GM12878 (cell line): ENCODE data around the gene CACNA1S. TPM values are rescaled to one million over a fixed set of nuclear protein-coding genes. Genes with fewer than 3 reads are reported as not detected.
A peak's percentile ranks its signal among the peaks of the same experiment; 100 is the strongest.

Experiments used
- ATAC-seq: fragments of 200-7000 bp; cut with Tn5 transposase; 3 replicates; pipeline ENCODE4 v1.9.1; 2020; ENCODE audit warnings: mild to moderate bottlenecking, moderate library complexity
- BruUV-seq: library from RNA; stranded (reverse); fragments of 400-500 nt; replicated peaks from 2 replicates; lab custom pipeline; 2021; lab: Mats Ljungman, UMichigan
- CTCF ChIA-PET: fragments of 300-600 bp; sonication (Branson Sonifier 250); formaldehyde crosslinking; extraction: SDS; loops from one replicate; lab custom pipeline; 2021; ENCODE audit warnings: inconsistent platforms; lab: Yijun Ruan, JAX
- POLR2A ChIA-PET: fragments of 350-600 bp; formaldehyde crosslinking; extraction: SDS; loops from one replicate; lab custom pipeline; 2021; ENCODE audit warnings: inconsistent platforms; lab: Charles Lee
- RAD21 ChIA-PET: fragments of 300-600 bp; sonication (Branson Sonifier 250); formaldehyde crosslinking; loops from one replicate; lab custom pipeline; 2023; ENCODE audit warnings: antibody characterized with exemption; ENCODE audit not compliant: unreplicated experiment; lab: Charles Lee
- SMC1A ChIA-PET: fragments of 300-600 bp; sonication (Branson Sonifier 250); formaldehyde crosslinking; loops from one replicate; lab custom pipeline; 2023; ENCODE audit not compliant: unreplicated experiment, uncharacterized antibody; lab: Charles Lee
- DNase-seq: peaks from one replicate; pipeline ENCODE4 v3.0.0-alpha.2; 2011; ENCODE audit warnings: low read depth, low spot score
- FAIRE-seq: peaks from 3 replicates; lab custom pipeline; 2011; peaks lifted over from hg19 to GRCh38; lab: Jason Lieb, UNC
- H2AFZ ChIP-seq: 2 replicates; pipeline ENCODE4 v1.6.0; 2011; ENCODE audit warnings: low read depth, low read length, control low read depth; ENCODE audit not compliant: control insufficient read depth
- H3K27ac ChIP-seq: 2 replicates; pipeline ENCODE4 v1.5.1; 2011; ENCODE audit warnings: control low read depth; ENCODE audit not compliant: control insufficient read depth, insufficient read depth
- H3K27me3 ChIP-seq, 2 experiments: replicated peaks in 1 of 2; 2 replicates each; pipeline versions ENCODE4 v1.6.0 to v1.6.1; 2011; ENCODE audit warnings: low read length in 1 of 2; ENCODE audit not compliant: control insufficient read depth in 2 of 2, insufficient read depth in 2 of 2
- H3K36me3 ChIP-seq, 2 experiments: 2 replicates each; pipeline ENCODE4 v1.5.1; 2011; ENCODE audit warnings: low read length in 1 of 2; ENCODE audit not compliant: control insufficient read depth in 2 of 2, insufficient read depth in 2 of 2
- H3K4me1 ChIP-seq: 2 replicates; pipeline ENCODE4 v1.6.1; 2011; ENCODE audit warnings: mild to moderate bottlenecking, low read length, moderate library complexity, mixed read lengths; ENCODE audit not compliant: control insufficient read depth, insufficient read depth
- H3K4me2 ChIP-seq: 2 replicates; pipeline ENCODE4 v1.6.0; 2011; ENCODE audit warnings: control low read depth; ENCODE audit not compliant: control insufficient read depth, insufficient read depth
- H3K4me3 ChIP-seq: fragments of 200-600 bp; sonication (generic); 2 replicates; pipeline ENCODE4 v1.5.1; 2016
- H3K79me2 ChIP-seq: 2 replicates; pipeline ENCODE4 v1.6.0; 2011; ENCODE audit warnings: low read length; ENCODE audit not compliant: control insufficient read depth, insufficient read depth
- H3K9ac ChIP-seq: 2 replicates; pipeline ENCODE4 v1.8.0; 2011; ENCODE audit warnings: low read length, control low read depth, mixed read lengths; ENCODE audit not compliant: control insufficient read depth, insufficient read depth
- H3K9me3 ChIP-seq: replicated peaks from 3 replicates; pipeline ENCODE4 v1.5.1; 2011; ENCODE audit warnings: mild to moderate bottlenecking, low read length; ENCODE audit not compliant: control insufficient read depth, insufficient read depth
- H4K20me1 ChIP-seq: 2 replicates; pipeline ENCODE4 v1.6.0; 2011; ENCODE audit not compliant: control insufficient read depth, insufficient read depth
- CEBPB ChIP-seq, 2 experiments: fragments of 150-350 bp in 1 of 2; IDR thresholded peaks; 2 replicates each; pipeline ENCODE4 v1.6.1; 2012 to 2014; ENCODE audit warnings: low read depth in 2 of 2, low read length in 2 of 2, borderline replicate concordance in 1 of 2, inconsistent platforms in 1 of 2
- CHD4 ChIP-seq: fragments of 200-600 bp; sonication (generic); IDR thresholded peaks from 2 replicates; pipeline ENCODE4 v1.6.1; 2016; ENCODE audit warnings: mild to moderate bottlenecking
- E2F4 ChIP-seq: IDR thresholded peaks from 2 replicates; pipeline ENCODE4 v1.6.1; 2012; ENCODE audit warnings: low read depth, low read length, improper control_type of control experiment
- EP300 ChIP-seq, 2 experiments: fragments of 150-350 bp in 1 of 2; IDR thresholded peaks; 2 replicates each; pipeline ENCODE4 v1.6.1; 2011 to 2012; ENCODE audit warnings: low read depth in 2 of 2, low read length in 2 of 2, borderline replicate concordance in 1 of 2, improper control_type of control experiment in 1 of 2, inconsistent platforms in 1 of 2; ENCODE audit not compliant: control insufficient read depth in 1 of 2
- FOS ChIP-seq: IDR thresholded peaks from 3 replicates; pipeline ENCODE4 v1.6.1; 2011; ENCODE audit warnings: borderline replicate concordance; ENCODE audit not compliant: insufficient read length; ENCODE audit errors: extremely low read depth
- LARP7 ChIP-seq: fragments of 450-650 bp; IDR thresholded peaks from 2 replicates; pipeline ENCODE4 v1.6.1; 2017; ENCODE audit warnings: mild to moderate bottlenecking
- MEF2B ChIP-seq: fragments of 450-650 bp; IDR thresholded peaks from 2 replicates; pipeline ENCODE4 v1.6.1; 2018; ENCODE audit warnings: mild to moderate bottlenecking, moderate library complexity; ENCODE audit not compliant: partially characterized antibody, poor library complexity, severe bottlenecking
- NRF1 ChIP-seq: conservative IDR thresholded peaks from 2 replicates; pipeline ENCODE4 v1.6.1; 2011; ENCODE audit warnings: mild to moderate bottlenecking, low read depth, low read length, improper control_type of control experiment
- SIX5 ChIP-seq: IDR thresholded peaks from 2 replicates; pipeline ENCODE4 v1.6.1; 2011; ENCODE audit warnings: mild to moderate bottlenecking, low read depth, low read length, moderate library complexity; ENCODE audit not compliant: severe bottlenecking
- SMARCA5 ChIP-seq: fragments of 450-650 bp; IDR thresholded peaks from 2 replicates; pipeline ENCODE4 v1.6.1; 2017; ENCODE audit warnings: mild to moderate bottlenecking
- SREBF2 ChIP-seq: IDR thresholded peaks from 2 replicates; pipeline ENCODE4 v1.6.1; 2012; ENCODE audit warnings: mild to moderate bottlenecking, low read length
- ZBED1 ChIP-seq: IDR thresholded peaks from 2 replicates; pipeline ENCODE4 v1.6.1; 2016; ENCODE audit warnings: borderline replicate concordance
- ZNF207 ChIP-seq: fragments of 450-650 bp; IDR thresholded peaks from 2 replicates; pipeline ENCODE4 v1.6.1; 2014; ENCODE audit warnings: antibody characterized with exemption, mild to moderate bottlenecking, borderline replicate concordance
- ZNF384 ChIP-seq: IDR thresholded peaks from 2 replicates; pipeline ENCODE4 v1.6.1; 2012; ENCODE audit warnings: low read depth, mild to moderate bottlenecking, low read length, improper control_type of control experiment, borderline replicate concordance
- ZNF687 ChIP-seq: fragments of 450-650 bp; IDR thresholded peaks from 2 replicates; pipeline ENCODE4 v1.6.1; 2017; ENCODE audit warnings: mild to moderate bottlenecking, moderate library complexity
- WGBS: methylation state at CpG from one replicate; pipeline ENCODE4 v1.1.6; 2016; ENCODE audit warnings: low lambda C conversion rate; ENCODE audit not compliant: insufficient replicate concordance, insufficient coverage; ENCODE audit errors: missing lambda C conversion rate; 5-methylcytosine and 5-hydroxymethylcytosine counted together
- in situ Hi-C: fragments of 300-500 bp; cut with MboI; formaldehyde crosslinking; loops from 9 replicates; pipeline ENCODE4 v1.14.3; 2018; ENCODE audit warnings: mixed read lengths
- intact Hi-C: fragments of 100-400 bp; cut with micrococcal nuclease; formaldehyde crosslinking; loops from one replicate; pipeline ENCODE4 v1.14.2; 2022; ENCODE audit not compliant: unreplicated experiment
- polyA plus RNA-seq, 11 experiments: library from polyadenylated mRNA; depleted of rRNA in 4 of 11; unstranded in 6 of 11; stranded (reverse) in 5 of 11; fragments of >200 nt; fragmentation: Nextera tagmentation in 4 of 11; fragmentation: Illumina TruSeq in 1 of 11; extraction: Ambion mirVana in 4 of 11; extraction: Trizol in 1 of 11; gene quantifications; 1 replicate in 1 of 11; 2 replicates in 10 of 11; pipeline versions ENCODE4 v1.2.1 to v1.2.3, GENCODE V29; 2011 to 2016; ENCODE audit warnings: inconsistent platforms in 2 of 11, missing spikeins in 2 of 11, low read depth in 1 of 11
- total RNA-seq, 4 experiments: library from RNA; depleted of rRNA in 3 of 4; stranded (reverse); fragments of >200 nt in 3 of 4; fragmentation: Illumina TruSeq in 1 of 4; extraction: Trizol in 1 of 4; gene quantifications; 2 replicates each; pipeline versions ENCODE4 v1.2.1 to v1.2.3, GENCODE V29; 2013 to 2021

The CACNA1S gene
- total and polyA plus RNA-seq, 10 of the 15 experiments (the other 5 are each of a cell fraction or from before 2014, with no cell fraction given), result under 0.01 to 0.04 (median 0.02) TPM; not detected in 6

- TF ChIP-seq ZNF687 (0 out of 2 replicates have a peak, but pooled peaks have one; percentile 32), NRF1 (no peak), SMARCA5 (0 out of 2 replicates have a peak, but pooled peaks have one; percentile 68), MEF2B (peak; percentile 91)
Observed at GRCh38 chr1:201016943-201017827, 95.0 kb downstream of the CACNA1S start (continued).

DNA sequence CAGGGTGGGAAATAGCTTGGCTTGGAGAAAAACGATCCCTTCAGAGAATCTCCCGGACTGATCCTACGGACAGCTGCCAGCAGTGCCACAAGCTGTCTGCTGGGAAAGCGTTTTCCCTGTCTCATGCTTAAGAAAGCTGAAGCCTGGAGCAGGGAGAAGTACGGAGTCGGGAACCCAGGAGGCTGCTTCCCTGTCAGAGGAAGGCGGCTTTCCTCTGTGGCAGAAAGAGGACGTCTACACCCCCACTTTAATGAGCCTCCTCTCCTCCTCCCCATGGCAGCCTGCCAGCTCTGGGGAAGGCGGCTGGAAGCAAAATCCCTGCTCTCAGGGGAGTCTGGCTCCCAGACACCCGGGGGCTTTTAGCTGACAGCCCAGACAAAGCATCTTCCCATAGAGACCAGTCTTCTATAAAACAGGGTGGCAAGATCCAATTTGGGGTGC, 96.0 kb downstream of the CACNA1S start:
- POLR2A ChIA-PET, result interaction anchor here (0.6 to 4.1 kb wide), 4 partner anchors 10 to 135 kb away, joined by 4 to 26 read pairs (median 5); no protein-coding TSS in a partner anchor
- RAD21 ChIA-PET, result interaction anchor here (0.9 to 15.8 kb wide), 6 partner anchors 10 to 394 kb away, joined by 3 to 239 read pairs (median 8); partner anchors contain the start of gene KIF21B
- Histone ChIP-seq H3K9me3 (no peaks in the 10 kb centered on the region), H3K27me3 (no peaks in the 10 kb centered on the region), H3K9ac (no peak overlapping the region), H4K20me1 (no peaks in the 10 kb centered on the region), H3K36me3 (peaks cover 0 to 2% of the 10 kb centered on the region in 2 experiments; a peak in 1 of 4 replicates), H2AFZ (no peak overlapping the region), H3K4me2 (no peak overlapping the region), H3K79me2 (peaks cover 39% of the 10 kb centered on the region), H3K27ac (no peak overlapping the region), H3K4me3 (no peak overlapping the region), H3K4me1 (peaks cover 51% of the 10 kb centered on the region)
- ATAC-seq, result no peak
- SMC1A ChIA-PET, result interaction anchor here (1.2 to 4.7 kb wide), 6 partner anchors 11 to 213 kb away, joined by 3 to 43 read pairs (median 6); no protein-coding TSS in a partner anchor
- in situ Hi-C loops (no loop called here), intact Hi-C loops (no loop called here)
- CTCF ChIA-PET, result interaction anchor here (1.1 to 16.7 kb wide), 8 partner anchors 10 to 394 kb away, joined by 3 to 250 read pairs (median 12); no protein-coding TSS in a partner anchor
- DNase-seq, result no peak
- 79% methylated on average over 10 of the region's 10 CpGs for WGBS
- no peak for FAIRE-seq
- no TSS peak for BruUV-seq
- TF ChIP-seq CHD4 (no peak), E2F4 (no peak), CEBPB (IDR thresholded peaks at IDR 0.05; ENCODE audit: borderline replicate concordance in 1 of 2, low read depth in 2 of 2, low read length in 2 of 2) (no peak), ZNF384 (no peak), EP300 (IDR thresholded peaks at IDR 0.05; ENCODE audit: borderline replicate concordance in 1 of 2, control insufficient read depth in 1 of 2, low read depth in 2 of 2, low read length in 2 of 2) (no peak), SIX5 (no peak), ZNF207 (no peak), ZBED1 (no peak), LARP7 (no peak), SREBF2 (no peak), FOS (no peak)
